Right lobe of liver (tissue), 4 donors: ENCODE results near the gene SMARCB1.

Experiments
- POLR2A ChIP-seq: fragments of 450-650 bp; IDR thresholded peaks from one replicate; pipeline ENCODE4 v1.6.1; 2017; ENCODE audit warnings: antibody characterized with exemption, mild to moderate bottlenecking
- TF ChIP-seq, protein P1 (sequence below), 4 donors: fragments of 200-600 bp in 3 of 4; fragments of 450-650 bp in 1 of 4; IDR thresholded peaks; one replicate each; pipeline versions ENCODE4 v1.5.1 to v1.8.0; 2016 to 2022; ENCODE audit warnings: antibody characterized with exemption in 4 of 4, mild to moderate bottlenecking in 2 of 4
- donor health status: DM: no; HTN: no; CAD: no.
- donor health status: DM: no; HTN: no; CAD: no.
- donor health status: DM: no; HTN: yes; CAD: no.

DNA sequence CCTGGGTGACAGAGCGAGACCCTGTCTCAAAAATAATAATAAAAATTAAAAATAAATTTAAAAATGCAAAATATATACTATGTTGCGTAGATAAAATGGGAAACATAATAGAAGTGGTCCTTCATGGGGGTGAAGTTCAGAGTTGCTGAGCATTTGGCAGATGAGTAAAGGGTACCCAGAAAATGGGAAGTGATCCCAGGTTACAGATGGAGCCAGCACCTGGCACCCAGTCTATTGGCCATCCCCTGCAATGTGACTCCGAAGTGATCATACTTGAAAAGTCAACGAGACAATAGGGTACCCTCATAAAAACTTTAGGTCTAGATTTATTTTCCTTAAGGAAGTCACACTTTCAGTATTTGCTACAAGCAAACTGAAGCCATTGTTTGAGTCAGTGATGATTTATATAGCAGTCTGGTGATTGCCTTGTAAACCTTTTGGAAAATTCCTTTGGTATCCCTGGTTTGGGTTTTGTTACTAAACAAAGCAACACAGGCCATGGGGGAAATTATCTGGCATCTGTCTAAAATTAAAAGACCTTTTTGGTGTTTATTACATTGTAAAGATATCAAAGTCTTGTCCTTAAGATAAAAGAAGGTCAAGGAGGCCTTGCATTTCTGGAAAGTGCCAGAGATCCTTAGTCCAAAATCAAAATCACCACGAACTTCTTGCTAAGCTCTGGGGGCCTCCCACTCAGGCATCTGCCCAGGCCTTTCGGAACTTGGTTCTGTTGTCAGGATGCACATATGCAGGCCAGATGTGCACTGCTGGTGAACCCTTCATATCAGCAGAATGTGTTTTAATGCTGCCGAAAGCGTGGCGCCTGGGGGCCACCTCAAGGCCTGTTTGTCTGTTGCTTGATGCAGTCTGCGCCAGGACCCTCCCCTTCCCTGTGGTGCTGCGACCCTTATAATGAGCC is 4.3 kb downstream of the SMARCB1 start:
- TF ChIP-seq, protein P1, sequence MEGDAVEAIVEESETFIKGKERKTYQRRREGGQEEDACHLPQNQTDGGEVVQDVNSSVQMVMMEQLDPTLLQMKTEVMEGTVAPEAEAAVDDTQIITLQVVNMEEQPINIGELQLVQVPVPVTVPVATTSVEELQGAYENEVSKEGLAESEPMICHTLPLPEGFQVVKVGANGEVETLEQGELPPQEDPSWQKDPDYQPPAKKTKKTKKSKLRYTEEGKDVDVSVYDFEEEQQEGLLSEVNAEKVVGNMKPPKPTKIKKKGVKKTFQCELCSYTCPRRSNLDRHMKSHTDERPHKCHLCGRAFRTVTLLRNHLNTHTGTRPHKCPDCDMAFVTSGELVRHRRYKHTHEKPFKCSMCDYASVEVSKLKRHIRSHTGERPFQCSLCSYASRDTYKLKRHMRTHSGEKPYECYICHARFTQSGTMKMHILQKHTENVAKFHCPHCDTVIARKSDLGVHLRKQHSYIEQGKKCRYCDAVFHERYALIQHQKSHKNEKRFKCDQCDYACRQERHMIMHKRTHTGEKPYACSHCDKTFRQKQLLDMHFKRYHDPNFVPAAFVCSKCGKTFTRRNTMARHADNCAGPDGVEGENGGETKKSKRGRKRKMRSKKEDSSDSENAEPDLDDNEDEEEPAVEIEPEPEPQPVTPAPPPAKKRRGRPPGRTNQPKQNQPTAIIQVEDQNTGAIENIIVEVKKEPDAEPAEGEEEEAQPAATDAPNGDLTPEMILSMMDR (IDR thresholded peaks at IDR 0.05) = no peak
- TF ChIP-seq POLR2A = no peak
